ENCODE measurements around the gene STX10. TPM values are rescaled to one million over a fixed set of nuclear protein-coding genes. Genes with fewer than 3 reads are reported as not detected.

Gene STX10
- total RNA-seq, 2 experiments from 2014 or later: 66.8 to 72.4 TPM

DNA sequence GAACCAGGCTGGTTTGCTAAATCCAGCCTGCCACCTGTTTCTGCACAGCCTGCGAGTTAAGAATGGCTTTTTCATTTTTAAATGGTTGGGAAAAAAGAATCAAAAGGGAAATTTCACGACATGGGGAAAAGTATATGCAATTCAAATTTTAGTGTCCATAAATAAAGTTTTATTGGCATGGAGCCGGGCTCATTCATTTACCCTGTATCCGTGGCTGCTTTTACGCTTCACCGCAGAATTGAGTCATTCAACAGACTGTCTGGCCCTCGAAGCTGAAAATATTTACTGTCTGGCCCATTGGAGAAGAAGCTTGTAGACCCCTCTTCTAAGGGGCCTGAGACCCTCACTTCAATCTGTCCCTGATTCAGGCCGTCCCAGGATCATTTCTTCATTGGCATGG is 26.2 kb upstream of the STX10 start:
- ChIA-PET CTCF (interaction anchor here (1.3 to 2.3 kb wide), 2 partner anchors 19 to 211 kb away, joined by 4 to 10 read pairs; no protein-coding TSS in a partner anchor), POLR2A (interaction anchor here (0.6 kb wide), 1 partner anchor 962 kb away, joined by 3 read pairs; no protein-coding TSS in a partner anchor)
- DNase-seq (no peak), ATAC-seq (no peak)
- peaks cover 32% of the 10 kb centered on the region for H3K4me1 Mint-ChIP-seq (ENCODE audit: low read depth)
- no peaks in the 10 kb centered on the region for H3K27me3 Mint-ChIP-seq
- H3K27ac Mint-ChIP-seq: no peak overlapping the region
- H3K36me3 Mint-ChIP-seq (ENCODE audit: low read depth): no peaks in the 10 kb centered on the region
- intact Hi-C loops (cut with micrococcal nuclease): no loop called here
- no peak for TF ChIP-seq CTCF (IDR thresholded peaks at IDR 0.05)
- no peak overlapping the region for H3K4me3 Mint-ChIP-seq
- H3K9me3 Mint-ChIP-seq: no peaks in the 10 kb centered on the region

GRCh38 chr19:13173139-13173737 is 23.1 kb upstream of the STX10 start:
- Mint-ChIP-seq H3K36me3 (ENCODE audit: low read depth) (no peaks in the 10 kb centered on the region), H3K9me3 (no peaks in the 10 kb centered on the region), H3K27me3 (no peaks in the 10 kb centered on the region), H3K4me3 (peak overlapping the region; percentile 90), H3K27ac (peak overlapping the region; percentile 98), H3K4me1 (ENCODE audit: low read depth) (peaks cover 45% of the 10 kb centered on the region)
- no peak for DNase-seq
- no peak for TF ChIP-seq CTCF (IDR thresholded peaks at IDR 0.05)
- intact Hi-C loops (cut with micrococcal nuclease): no loop called here
- ATAC-seq: no peak
- CTCF ChIA-PET: no interaction called here
- POLR2A ChIA-PET: interaction anchor here (1.0 to 2.2 kb wide), 3 partner anchors 10 to 20 kb away, joined by 4 to 18 read pairs (median 9); no protein-coding TSS in a partner anchor

- Mint-ChIP-seq H3K4me3 (peak overlapping the region; percentile 90), H3K4me1 (ENCODE audit: low read depth) (peaks cover 50% of the 10 kb centered on the region), H3K27me3 (no peaks in the 10 kb centered on the region), H3K27ac (peak overlapping the region; percentile 98), H3K9me3 (no peaks in the 10 kb centered on the region), H3K36me3 (ENCODE audit: low read depth) (peaks cover 2% of the 10 kb centered on the region)
- POLR2A ChIA-PET: interaction anchor here (2.1 to 2.2 kb wide), 2 partner anchors 9 to 20 kb away, joined by 9 to 18 read pairs; no protein-coding TSS in a partner anchor
- ATAC-seq (peak; percentile 17), DNase-seq (peak; percentile 93)
- CTCF ChIA-PET: no interaction called here
- no peak for TF ChIP-seq CTCF (IDR thresholded peaks at IDR 0.05)
- intact Hi-C loops (cut with micrococcal nuclease): no loop called here
Measured at GRCh38 chr19:13172346-13173138, 22.4 kb upstream of the STX10 start.

DNA sequence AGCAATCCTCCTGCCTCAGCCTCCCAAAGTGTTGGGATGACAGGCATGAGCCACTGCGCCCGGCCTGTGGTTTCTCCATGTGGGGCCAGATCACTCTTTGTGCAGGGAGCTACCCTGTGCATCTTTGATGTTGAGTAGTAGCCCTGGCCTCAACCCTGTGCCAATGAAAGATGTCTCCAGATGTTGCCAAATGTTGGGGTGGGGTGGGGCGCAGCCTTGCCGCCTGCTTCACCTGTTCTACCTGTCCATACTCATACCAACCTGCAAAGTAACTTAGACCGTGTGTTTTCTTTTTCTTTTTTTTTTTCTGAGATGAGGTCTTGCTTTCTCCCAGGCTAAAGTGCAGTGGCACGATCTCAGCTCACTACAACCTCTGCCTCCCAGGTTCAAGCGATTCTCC is 21.0 kb upstream of the STX10 start:
- intact Hi-C loops (cut with micrococcal nuclease): no loop called here
- DNase-seq (no peak), ATAC-seq (no peak)
- Mint-ChIP-seq H3K4me1 (ENCODE audit: low read depth) (peaks cover 60% of the 10 kb centered on the region), H3K9me3 (no peaks in the 10 kb centered on the region), H3K27ac (peak overlapping the region; percentile 85), H3K36me3 (ENCODE audit: low read depth) (peaks cover 2% of the 10 kb centered on the region), H3K27me3 (no peaks in the 10 kb centered on the region), H3K4me3 (peak overlapping the region; percentile 9)
- ChIA-PET POLR2A (interaction anchor here (1.1 to 11.9 kb wide), 3 partner anchors 10 to 17 kb away, joined by 4 to 226 read pairs (median 6); partner anchors contain the start of genes IER2 and STX10), CTCF (interaction anchor here (1.5 to 5.4 kb wide), 2 partner anchors 23 to 65 kb away, joined by 4 to 36 read pairs; no protein-coding TSS in a partner anchor)
- TF ChIP-seq CTCF (IDR thresholded peaks at IDR 0.05): no peak

Data from activated CD8-positive, alpha-beta T cell treated with anti-CD3 and anti-CD28 coated beads for 36 hours (primary cell).